HCT116 (cell line): Measurements from ENCODE around the gene SETD1B. TPM values are rescaled to one million over a fixed set of nuclear protein-coding genes. Genes with fewer than 3 reads are reported as not detected.

Source experiments
- ATAC-seq: fragments of 200-7000 bp; cut with Tn5 transposase; 2 replicates; pipeline ENCODE4 v1.9.1; 2020; ENCODE audit warnings: mild to moderate bottlenecking, moderate library complexity
- BruUV-seq: library from RNA; stranded (reverse); fragments of 400-500 nt; replicated peaks from 2 replicates; lab custom pipeline; 2021; lab: Mats Ljungman, UMichigan
- CTCF ChIA-PET: fragments of 300-600 bp; sonication (Branson Sonifier 250); formaldehyde crosslinking; loops from one replicate; lab custom pipeline; 2021; ENCODE audit warnings: antibody characterized with exemption; lab: Charles Lee
- POLR2A ChIA-PET: fragments of 300-600, 350-600 bp; sonication (Branson Sonifier 250); formaldehyde crosslinking; loops from one replicate; lab custom pipeline; 2021; ENCODE audit warnings: antibody characterized with exemption; lab: Charles Lee
- RAD21 ChIA-PET, 2 experiments: fragments of 300-600 bp; sonication (Branson Sonifier 250); formaldehyde crosslinking; loops; one replicate each; lab custom pipeline; 2023; ENCODE audit warnings: low total read pairs in 2 of 2; ENCODE audit not compliant: uncharacterized antibody in 2 of 2, unreplicated experiment in 2 of 2, low non-redundant PET in 1 of 2; lab: Charles Lee
- DNase-seq: peaks from one replicate; pipeline ENCODE4 v3.0.0-alpha.2; 2010; ENCODE audit warnings: low read depth, low spot score
- H2AFZ ChIP-seq: fragments of 200-600 bp; shearing (Covaris generic), sonication (generic); 2 replicates; pipeline ENCODE4 v1.6.1; 2017; ENCODE audit warnings: low read depth, mixed run types, mixed read lengths, antibody characterized with exemption, low read length; ENCODE audit not compliant: poor library complexity, severe bottlenecking
- H3K27ac ChIP-seq: 2 replicates; pipeline ENCODE4 v1.5.1; 2012; ENCODE audit warnings: low read depth, low read length
- H3K27me3 ChIP-seq: fragments of 200-600 bp; sonication (generic); 2 replicates; pipeline ENCODE4 v1.6.1; 2016; ENCODE audit warnings: mixed run types, low read length, mixed read lengths; ENCODE audit not compliant: insufficient read depth
- H3K36me3 ChIP-seq, 2 experiments: fragments of 200-500 bp in 1 of 2; fragments of 200-600 bp in 1 of 2; sonication (Bioruptor generic) in 1 of 2; sonication (generic) in 1 of 2; 2 replicates each; pipeline versions ENCODE4 v1.5.1 to v1.6.1; 2014 to 2016; ENCODE audit warnings: low read length in 2 of 2, inconsistent platforms in 1 of 2, mixed read lengths in 1 of 2, mixed run types in 1 of 2; ENCODE audit not compliant: insufficient read depth in 2 of 2, control insufficient read depth in 1 of 2
- H3K4me1 ChIP-seq, 2 experiments: fragments of 200-600 bp in 1 of 2; sonication (generic) in 1 of 2; 2 replicates each; pipeline versions ENCODE4 v1.5.1 to v1.6.1; 2012 to 2017; ENCODE audit warnings: low read length in 2 of 2, inconsistent platforms in 1 of 2, mild to moderate bottlenecking in 1 of 2, mixed read lengths in 1 of 2, mixed run types in 1 of 2, moderate library complexity in 1 of 2; ENCODE audit not compliant: insufficient read depth in 2 of 2, control insufficient read depth in 1 of 2
- H3K4me2 ChIP-seq: fragments of 200-600 bp; sonication (generic); 2 replicates; pipeline ENCODE4 v1.6.1; 2017; ENCODE audit warnings: mixed run types, low read length, mixed read lengths
- H3K4me3 ChIP-seq, 2 experiments: fragments of 200-600 bp in 1 of 2; sonication (generic) in 1 of 2; replicated peaks in 1 of 2; 2 replicates each; pipeline ENCODE4 v1.5.1; 2011 to 2016; ENCODE audit warnings: low read length in 2 of 2, control low read depth in 1 of 2, low read depth in 1 of 2, mild to moderate bottlenecking in 1 of 2, mixed read lengths in 1 of 2, mixed run types in 1 of 2
- H3K79me2 ChIP-seq: fragments of 200-600 bp; sonication (generic); 2 replicates; pipeline ENCODE4 v1.6.1; 2017; ENCODE audit warnings: mild to moderate bottlenecking, mixed run types, low read length, moderate library complexity, mixed read lengths; ENCODE audit not compliant: insufficient read depth
- H3K9ac ChIP-seq: fragments of 200-600 bp; sonication (generic); 2 replicates; pipeline ENCODE4 v1.6.1; 2016; ENCODE audit warnings: low read length, mixed read lengths
- H3K9me2 ChIP-seq: fragments of 200-600 bp; sonication (generic), shearing (Covaris generic); 2 replicates; pipeline ENCODE4 v1.6.1; 2017; ENCODE audit warnings: mixed run types, mild to moderate bottlenecking, moderate library complexity; ENCODE audit not compliant: insufficient read depth
- H3K9me3 ChIP-seq, 2 experiments: fragments of 200-500 bp in 1 of 2; fragments of 200-600 bp in 1 of 2; sonication (Bioruptor generic) in 1 of 2; sonication (generic) in 1 of 2; 2 replicates each; pipeline ENCODE4 v1.6.1; 2014 to 2017; ENCODE audit warnings: low read length in 2 of 2, mixed read lengths in 2 of 2, inconsistent platforms in 1 of 2, low read depth in 1 of 2, mild to moderate bottlenecking in 1 of 2, mixed run types in 1 of 2, moderate library complexity in 1 of 2; ENCODE audit not compliant: control insufficient read depth in 1 of 2, insufficient read depth in 1 of 2
- H4K20me1 ChIP-seq: fragments of 200-600 bp; sonication (generic), shearing (Covaris generic); 2 replicates; pipeline ENCODE4 v1.6.1; 2017; ENCODE audit warnings: mixed run types, mild to moderate bottlenecking, moderate library complexity; ENCODE audit not compliant: insufficient read depth
- CBX3 ChIP-seq: IDR thresholded peaks from 2 replicates; pipeline ENCODE4 v1.6.1; 2012; ENCODE audit warnings: low read depth
- EGR1 ChIP-seq: IDR thresholded peaks from 2 replicates; pipeline ENCODE4 v1.6.1; 2012; ENCODE audit warnings: low read depth
- EZH2 ChIP-seq: fragments of 200-600 bp; sonication (generic); IDR thresholded peaks from 2 replicates; pipeline ENCODE4 v1.6.1; 2017; ENCODE audit warnings: antibody characterized with exemption, mixed run types
- EZH2phosphoT487 ChIP-seq: fragments of 200-600 bp; IDR thresholded peaks from 2 replicates; pipeline ENCODE4 v1.6.1; 2018; ENCODE audit warnings: antibody characterized with exemption, borderline replicate concordance
- FOSL1 ChIP-seq: IDR thresholded peaks from 2 replicates; pipeline ENCODE4 v1.6.1; 2012; ENCODE audit warnings: low read depth
- JUND ChIP-seq: IDR thresholded peaks from 2 replicates; pipeline ENCODE4 v1.6.1; 2012
- POLR2A ChIP-seq: IDR thresholded peaks from 2 replicates; pipeline ENCODE4 v1.7.0; 2011; ENCODE audit warnings: borderline replicate concordance; ENCODE audit not compliant: insufficient read depth, insufficient read length; ENCODE audit errors: extremely low read depth
- RAD21 ChIP-seq: IDR thresholded peaks from 2 replicates; pipeline ENCODE4 v1.6.1; 2012; ENCODE audit warnings: low read depth, mild to moderate bottlenecking
- REST ChIP-seq: IDR thresholded peaks from 2 replicates; pipeline ENCODE4 v1.6.1; 2012; ENCODE audit warnings: low read depth
- SP1 ChIP-seq: IDR thresholded peaks from 2 replicates; pipeline ENCODE4 v1.6.1; 2012; ENCODE audit warnings: low read depth
- SRF ChIP-seq: IDR thresholded peaks from 2 replicates; pipeline ENCODE4 v1.6.1; 2012; ENCODE audit warnings: low read depth
- TCF7L2 ChIP-seq: IDR thresholded peaks from 2 replicates; pipeline ENCODE4 v1.7.0; 2011; ENCODE audit warnings: borderline replicate concordance, inconsistent platforms; ENCODE audit not compliant: insufficient read depth, insufficient read length; ENCODE audit errors: extremely low read depth
- YY1 ChIP-seq: IDR thresholded peaks from 2 replicates; pipeline ENCODE4 v1.6.1; 2011; ENCODE audit warnings: low read length, low read depth, moderate library complexity, mild to moderate bottlenecking; ENCODE audit not compliant: insufficient replicate concordance; ENCODE audit errors: extremely low read depth
- ZBTB33 ChIP-seq: IDR thresholded peaks from 2 replicates; pipeline ENCODE4 v1.6.1; 2011; ENCODE audit warnings: mild to moderate bottlenecking, low read length, moderate library complexity; ENCODE audit not compliant: insufficient replicate concordance; ENCODE audit errors: extremely low read depth
- ZFX ChIP-seq: fragments of 450-650 bp; IDR thresholded peaks from 2 replicates; pipeline ENCODE4 v1.6.1; 2017
- ZNF274 ChIP-seq: fragments of 200-500 bp; sonication (Bioruptor generic); IDR thresholded peaks from 2 replicates; pipeline ENCODE4 v1.6.1; 2014; ENCODE audit warnings: mild to moderate bottlenecking, low read depth, low read length, inconsistent platforms
- intact Hi-C: fragments of 100-400 bp; cut with micrococcal nuclease; formaldehyde crosslinking; loops from 2 replicates; pipeline ENCODE4 v1.10.0; 2022
- total RNA-seq: library from RNA; stranded (reverse); gene quantifications from one replicate; pipeline ENCODE4 v1.2.1, GENCODE V29; 2021; ENCODE audit not compliant: unreplicated experiment
- TF ChIP-seq, protein P1 (sequence below): IDR thresholded peaks from 2 replicates; pipeline ENCODE4 v1.6.1; 2012
- TF ChIP-seq, protein P2 (sequence below): IDR thresholded peaks from 2 replicates; pipeline ENCODE4 v1.6.1; 2012
- TF ChIP-seq, protein P3 (sequence below), 3 experiments: fragments of 200-600 bp in 1 of 3; sonication (generic) in 1 of 3; IDR thresholded peaks in 2 of 3; conservative IDR thresholded peaks in 1 of 3; 2 replicates each; pipeline ENCODE4 v1.5.1; 2012 to 2017; ENCODE audit warnings: low read depth in 2 of 3, low read length in 2 of 3, antibody characterized with exemption in 1 of 3, borderline replicate concordance in 1 of 3, control low read depth in 1 of 3, mild to moderate bottlenecking in 1 of 3, mixed read lengths in 1 of 3, mixed run types in 1 of 3, moderate library complexity in 1 of 3; ENCODE audit not compliant: insufficient read depth in 1 of 3

Gene SETD1B
- total RNA-seq, 1 experiment from 2014 or later = 17.5 TPM

- no peaks in the 10 kb centered on the region for H3K4me1 ChIP-seq
- TF ChIP-seq EZH2phosphoT487 (no peak), SRF (no peak), ZNF274 (no peak), ZFX (no peak), FOSL1 (no peak), YY1 (no peak), CBX3 (no peak), POLR2A (no peak), EZH2 (no peak), REST (no peak), SP1 (no peak), TCF7L2 (no peak), ZBTB33 (no peak), JUND (no peak), EGR1 (no peak), RAD21 (no peak)
- TF ChIP-seq, protein P1, sequence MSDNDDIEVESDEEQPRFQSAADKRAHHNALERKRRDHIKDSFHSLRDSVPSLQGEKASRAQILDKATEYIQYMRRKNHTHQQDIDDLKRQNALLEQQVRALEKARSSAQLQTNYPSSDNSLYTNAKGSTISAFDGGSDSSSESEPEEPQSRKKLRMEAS = no peak
- TF ChIP-seq, protein P2, sequence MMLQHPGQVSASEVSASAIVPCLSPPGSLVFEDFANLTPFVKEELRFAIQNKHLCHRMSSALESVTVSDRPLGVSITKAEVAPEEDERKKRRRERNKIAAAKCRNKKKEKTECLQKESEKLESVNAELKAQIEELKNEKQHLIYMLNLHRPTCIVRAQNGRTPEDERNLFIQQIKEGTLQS = no peak
- TF ChIP-seq, protein P3, sequence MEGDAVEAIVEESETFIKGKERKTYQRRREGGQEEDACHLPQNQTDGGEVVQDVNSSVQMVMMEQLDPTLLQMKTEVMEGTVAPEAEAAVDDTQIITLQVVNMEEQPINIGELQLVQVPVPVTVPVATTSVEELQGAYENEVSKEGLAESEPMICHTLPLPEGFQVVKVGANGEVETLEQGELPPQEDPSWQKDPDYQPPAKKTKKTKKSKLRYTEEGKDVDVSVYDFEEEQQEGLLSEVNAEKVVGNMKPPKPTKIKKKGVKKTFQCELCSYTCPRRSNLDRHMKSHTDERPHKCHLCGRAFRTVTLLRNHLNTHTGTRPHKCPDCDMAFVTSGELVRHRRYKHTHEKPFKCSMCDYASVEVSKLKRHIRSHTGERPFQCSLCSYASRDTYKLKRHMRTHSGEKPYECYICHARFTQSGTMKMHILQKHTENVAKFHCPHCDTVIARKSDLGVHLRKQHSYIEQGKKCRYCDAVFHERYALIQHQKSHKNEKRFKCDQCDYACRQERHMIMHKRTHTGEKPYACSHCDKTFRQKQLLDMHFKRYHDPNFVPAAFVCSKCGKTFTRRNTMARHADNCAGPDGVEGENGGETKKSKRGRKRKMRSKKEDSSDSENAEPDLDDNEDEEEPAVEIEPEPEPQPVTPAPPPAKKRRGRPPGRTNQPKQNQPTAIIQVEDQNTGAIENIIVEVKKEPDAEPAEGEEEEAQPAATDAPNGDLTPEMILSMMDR (IDR thresholded peaks at IDR 0.05 in 2 of 3, conservative IDR thresholded peaks at IDR 0.05 in 1 of 3; ENCODE audit: borderline replicate concordance in 1 of 3, insufficient read depth in 1 of 3, low read depth in 2 of 3, low read length in 2 of 3) = no peak
- H3K79me2 ChIP-seq = no peaks in the 10 kb centered on the region; the same call in 1 of the 2 replicates
- intact Hi-C loops = no loop called here
- DNase-seq (no peak), ATAC-seq (no peak)
- H3K27ac ChIP-seq = no peak overlapping the region
- peaks cover 23 to 31% of the 10 kb centered on the region in 2 experiments; a peak in 3 of 4 replicates for H3K36me3 ChIP-seq
- no peak overlapping the region for H2AFZ ChIP-seq
- H3K4me2 ChIP-seq = no peak overlapping the region
- ChIA-PET POLR2A (no interaction called here), RAD21 (no interaction called here), CTCF (no interaction called here)
- H3K27me3 ChIP-seq = no peaks in the 10 kb centered on the region
- no peak overlapping the region for H3K9ac ChIP-seq
- no peaks in the 10 kb centered on the region for H3K9me2 ChIP-seq
- no peak overlapping the region for H3K4me3 ChIP-seq
- BruUV-seq = no TSS peak
- no peaks in the 10 kb centered on the region for H3K9me3 ChIP-seq
- H4K20me1 ChIP-seq = no peaks in the 10 kb centered on the region
These were observed 18.7 kb downstream of the SETD1B start for GRCh38 chr12:121822393-121823100.
